Activated B cell treated with CpG ODN at 0.5 μM for 24 hours (primary cell): Measurements from ENCODE around the gene ARMS2. TPM values are rescaled to one million over a fixed set of nuclear protein-coding genes. Genes with fewer than 3 reads are reported as not detected.

Source experiments
- ATAC-seq: fragments of 200-7000 bp; cut with Tn5 transposase; one replicate; pipeline ENCODE4 v1.10.0; 2021; ENCODE audit warnings: low read depth, mild to moderate bottlenecking, moderate library complexity
- CTCF ChIA-PET: fragments of 350-600 bp; sonication (Branson Sonifier 250); formaldehyde crosslinking; loops from one replicate; lab custom pipeline; 2021; ENCODE audit warnings: antibody characterized with exemption; lab: Charles Lee
- POLR2A ChIA-PET: fragments of 350-600 bp; sonication (Branson Sonifier 250); formaldehyde crosslinking; loops from one replicate; lab custom pipeline; 2021; ENCODE audit warnings: antibody characterized with exemption; lab: Charles Lee
- DNase-seq: peaks from one replicate; pipeline ENCODE4 v3.0.0; 2022
- H3K27ac Mint-ChIP-seq: one replicate; pipeline ENCODE4 v1.8.0; 2020; ENCODE audit warnings: mixed read lengths
- H3K27me3 Mint-ChIP-seq: one replicate; pipeline ENCODE4 v1.8.0; 2021; ENCODE audit warnings: mixed read lengths
- H3K36me3 Mint-ChIP-seq: one replicate; pipeline ENCODE4 v1.8.0; 2021; ENCODE audit warnings: low read depth, mixed read lengths
- H3K4me1 Mint-ChIP-seq: one replicate; pipeline ENCODE4 v1.8.0; 2021; ENCODE audit warnings: mixed read lengths
- H3K4me3 Mint-ChIP-seq: one replicate; pipeline ENCODE4 v1.8.0; 2020; ENCODE audit warnings: mild to moderate bottlenecking, mixed read lengths
- H3K9me3 Mint-ChIP-seq: one replicate; pipeline ENCODE4 v1.8.0; 2020; ENCODE audit warnings: mixed read lengths
- intact Hi-C: fragments of 100-400 bp; cut with micrococcal nuclease; formaldehyde crosslinking; loops from one replicate; pipeline ENCODE4 v1.15.1; 2024
- total RNA-seq: library from RNA; stranded (reverse); gene quantifications from 2 replicates; pipeline ENCODE4 v1.2.3, GENCODE V29; 2022
- TF ChIP-seq, protein P1 (sequence below): fragments of 200-600 bp; IDR thresholded peaks from one replicate; pipeline ENCODE4 v1.8.0; 2022; ENCODE audit warnings: antibody characterized with exemption, mild to moderate bottlenecking

The ARMS2 gene
- total RNA-seq, 1 donor from 2014 or later = not detected

DNA sequence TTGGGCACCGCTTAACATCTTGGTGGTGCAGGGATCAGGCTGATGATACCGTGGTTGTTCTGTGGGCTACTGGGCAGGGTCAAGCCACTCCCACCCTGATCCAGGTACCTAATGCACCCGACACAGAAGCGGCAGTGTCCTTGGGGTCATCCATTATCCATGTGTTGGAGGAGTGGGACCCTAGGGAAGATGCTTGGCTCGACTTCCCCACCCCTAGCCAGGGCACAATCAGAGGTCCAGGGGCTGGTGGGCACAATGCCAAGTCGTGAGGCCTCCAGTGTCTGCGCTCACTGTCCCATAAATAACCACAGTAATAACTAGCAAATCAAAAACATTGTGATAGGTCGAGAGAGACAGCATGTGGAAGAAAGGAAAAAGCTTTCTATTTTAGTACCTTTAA is 44.6 kb downstream of the ARMS2 start:
- ChIA-PET POLR2A (no interaction called here), CTCF (interaction anchor here (0.8 kb wide), 1 partner anchor 9 kb away, joined by 3 read pairs; no protein-coding TSS in a partner anchor)
- H3K27ac Mint-ChIP-seq = no peak overlapping the region
- TF ChIP-seq, protein P1, sequence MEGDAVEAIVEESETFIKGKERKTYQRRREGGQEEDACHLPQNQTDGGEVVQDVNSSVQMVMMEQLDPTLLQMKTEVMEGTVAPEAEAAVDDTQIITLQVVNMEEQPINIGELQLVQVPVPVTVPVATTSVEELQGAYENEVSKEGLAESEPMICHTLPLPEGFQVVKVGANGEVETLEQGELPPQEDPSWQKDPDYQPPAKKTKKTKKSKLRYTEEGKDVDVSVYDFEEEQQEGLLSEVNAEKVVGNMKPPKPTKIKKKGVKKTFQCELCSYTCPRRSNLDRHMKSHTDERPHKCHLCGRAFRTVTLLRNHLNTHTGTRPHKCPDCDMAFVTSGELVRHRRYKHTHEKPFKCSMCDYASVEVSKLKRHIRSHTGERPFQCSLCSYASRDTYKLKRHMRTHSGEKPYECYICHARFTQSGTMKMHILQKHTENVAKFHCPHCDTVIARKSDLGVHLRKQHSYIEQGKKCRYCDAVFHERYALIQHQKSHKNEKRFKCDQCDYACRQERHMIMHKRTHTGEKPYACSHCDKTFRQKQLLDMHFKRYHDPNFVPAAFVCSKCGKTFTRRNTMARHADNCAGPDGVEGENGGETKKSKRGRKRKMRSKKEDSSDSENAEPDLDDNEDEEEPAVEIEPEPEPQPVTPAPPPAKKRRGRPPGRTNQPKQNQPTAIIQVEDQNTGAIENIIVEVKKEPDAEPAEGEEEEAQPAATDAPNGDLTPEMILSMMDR = no peak
- no peaks in the 10 kb centered on the region for H3K36me3 Mint-ChIP-seq
- no peaks in the 10 kb centered on the region for H3K9me3 Mint-ChIP-seq
- H3K27me3 Mint-ChIP-seq = peaks cover 9% of the 10 kb centered on the region
- no peaks in the 10 kb centered on the region for H3K4me1 Mint-ChIP-seq
- ATAC-seq = no peak
- no peak for DNase-seq
- no peak overlapping the region for H3K4me3 Mint-ChIP-seq
- intact Hi-C loops = no loop called here

DNA sequence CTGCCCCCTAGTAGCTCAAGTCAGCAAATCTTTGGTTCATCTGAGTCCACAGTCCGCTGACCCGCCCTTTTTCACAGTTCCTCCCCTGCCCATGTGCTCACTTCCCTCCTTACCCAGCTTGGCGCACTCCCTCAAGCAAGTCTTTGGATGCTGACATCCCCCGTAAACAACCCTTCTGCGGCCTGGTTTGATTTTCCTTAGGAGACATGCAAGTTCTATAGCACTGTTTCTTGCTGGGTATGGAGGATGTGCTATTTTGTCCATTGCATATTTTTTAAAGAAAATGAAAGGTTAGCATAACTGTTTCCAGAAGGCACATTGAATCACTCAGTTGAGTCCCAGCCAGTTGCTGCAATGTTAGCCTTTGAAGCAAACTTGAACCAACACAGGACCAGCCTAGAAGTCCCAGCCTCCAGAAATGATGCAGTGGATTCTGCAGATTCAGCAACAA is 45.1 kb downstream of the ARMS2 start:
- ATAC-seq = no peak
- H3K27ac Mint-ChIP-seq = no peak overlapping the region
- TF ChIP-seq, protein P1 = no peak
- peaks cover 9% of the 10 kb centered on the region for H3K27me3 Mint-ChIP-seq
- ChIA-PET POLR2A (no interaction called here), CTCF (interaction anchor here (0.8 kb wide), 1 partner anchor 9 kb away, joined by 3 read pairs; no protein-coding TSS in a partner anchor)
- H3K4me3 Mint-ChIP-seq = no peak overlapping the region
- no peak for DNase-seq
- H3K4me1 Mint-ChIP-seq = no peaks in the 10 kb centered on the region
- no peaks in the 10 kb centered on the region for H3K9me3 Mint-ChIP-seq
- intact Hi-C loops = no loop called here
- H3K36me3 Mint-ChIP-seq = no peaks in the 10 kb centered on the region

DNA sequence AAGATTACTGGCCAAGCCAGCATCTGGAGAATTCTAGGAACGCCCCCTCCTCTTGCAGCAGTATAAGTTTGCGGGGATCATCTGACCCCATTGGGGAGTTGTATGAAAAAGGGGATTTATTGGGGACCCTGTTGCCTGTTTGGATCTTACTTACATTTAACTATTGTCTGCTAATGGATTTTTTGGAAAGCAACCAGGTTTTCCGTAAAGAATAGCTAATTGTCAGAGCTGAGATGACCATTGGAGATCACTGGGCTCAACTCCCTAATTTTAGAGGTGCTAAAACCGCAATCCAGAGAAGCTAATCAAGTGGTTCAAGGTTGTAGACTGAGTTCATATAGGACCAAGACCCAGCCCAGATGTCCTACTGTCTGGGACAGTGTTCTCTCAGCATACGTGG is 45.7 kb downstream of the ARMS2 start:
- DNase-seq (no peak), ATAC-seq (no peak)
- H3K36me3 Mint-ChIP-seq = no peaks in the 10 kb centered on the region
- intact Hi-C loops = no loop called here
- no peaks in the 10 kb centered on the region for H3K4me1 Mint-ChIP-seq
- H3K9me3 Mint-ChIP-seq = no peaks in the 10 kb centered on the region
- no peak overlapping the region for H3K4me3 Mint-ChIP-seq
- H3K27ac Mint-ChIP-seq = no peak overlapping the region
- CTCF ChIA-PET = no interaction called here
- H3K27me3 Mint-ChIP-seq = peaks cover 5% of the 10 kb centered on the region
- POLR2A ChIA-PET = no interaction called here
- TF ChIP-seq, protein P1 = no peak

DNA sequence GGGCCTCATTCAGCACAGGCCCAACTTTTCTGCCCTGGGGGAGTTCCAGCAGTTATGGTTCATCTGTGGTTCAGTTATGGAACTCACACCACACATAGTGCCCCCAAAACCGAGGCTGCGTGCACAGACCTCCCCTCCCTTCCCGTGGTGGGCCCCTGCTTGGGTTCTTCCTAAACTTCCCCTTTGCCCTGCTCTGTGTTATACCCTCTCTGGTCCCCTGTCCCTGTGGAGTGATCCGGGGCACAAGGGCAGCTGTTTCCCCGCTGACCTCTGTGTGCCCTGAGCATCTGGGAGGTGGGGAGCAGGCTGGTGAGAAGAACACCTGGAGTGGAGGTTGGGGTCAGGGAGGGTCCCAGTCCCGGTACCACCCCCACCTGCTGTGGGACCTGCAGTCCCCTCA is 46.3 kb downstream of the ARMS2 start:
- Mint-ChIP-seq H3K27me3 (peaks cover 5% of the 10 kb centered on the region), H3K36me3 (no peaks in the 10 kb centered on the region), H3K4me3 (no peak overlapping the region), H3K4me1 (no peaks in the 10 kb centered on the region), H3K27ac (no peak overlapping the region), H3K9me3 (no peaks in the 10 kb centered on the region)
- TF ChIP-seq, protein P1 = no peak
- no peak for ATAC-seq
- no peak for DNase-seq
- ChIA-PET POLR2A (no interaction called here), CTCF (no interaction called here)
- intact Hi-C loops = no loop called here

DNA sequence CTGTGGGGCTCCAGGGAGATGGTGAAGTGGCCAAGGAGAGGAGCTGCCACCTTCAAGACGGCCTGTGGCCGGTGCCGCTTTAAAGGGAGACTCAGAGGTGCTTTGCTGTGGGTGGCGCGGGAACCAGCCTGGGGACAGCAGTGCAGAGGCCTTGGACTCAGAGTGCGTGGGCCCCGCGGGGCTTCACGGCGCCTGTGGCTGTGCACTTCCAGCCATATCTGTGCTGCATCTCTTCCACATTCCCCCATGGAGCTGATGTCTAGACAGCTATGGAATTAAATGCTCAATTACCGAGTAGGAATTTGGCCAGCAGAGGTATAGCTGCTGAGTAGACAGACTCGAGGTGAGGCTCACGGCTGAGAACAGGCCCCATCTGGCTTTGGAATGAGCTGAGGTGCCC is 48.6 kb downstream of the ARMS2 start:
- H3K27ac Mint-ChIP-seq = no peak overlapping the region

More for the DNA sequence above, 48.6 kb downstream of the ARMS2 start:
- CTCF ChIA-PET = no interaction called here
- POLR2A ChIA-PET = no interaction called here
- no peaks in the 10 kb centered on the region for H3K9me3 Mint-ChIP-seq
- no peak for DNase-seq
- ATAC-seq = no peak
- no peak overlapping the region for H3K4me3 Mint-ChIP-seq
- intact Hi-C loops = no loop called here
- H3K36me3 Mint-ChIP-seq = no peaks in the 10 kb centered on the region
- peaks cover 4% of the 10 kb centered on the region for H3K27me3 Mint-ChIP-seq
- TF ChIP-seq, protein P1 = no peak
- no peaks in the 10 kb centered on the region for H3K4me1 Mint-ChIP-seq
